ENCODE measurements around the gene ANGPTL4. TPM values are rescaled to one million over a fixed set of nuclear protein-coding genes. Genes with fewer than 3 reads are reported as not detected.
A peak's percentile ranks its signal among the peaks of the same experiment; 100 is the strongest.

The ANGPTL4 gene
- total RNA-seq, 1 donor from 2014 or later, result 82.0 TPM

DNA sequence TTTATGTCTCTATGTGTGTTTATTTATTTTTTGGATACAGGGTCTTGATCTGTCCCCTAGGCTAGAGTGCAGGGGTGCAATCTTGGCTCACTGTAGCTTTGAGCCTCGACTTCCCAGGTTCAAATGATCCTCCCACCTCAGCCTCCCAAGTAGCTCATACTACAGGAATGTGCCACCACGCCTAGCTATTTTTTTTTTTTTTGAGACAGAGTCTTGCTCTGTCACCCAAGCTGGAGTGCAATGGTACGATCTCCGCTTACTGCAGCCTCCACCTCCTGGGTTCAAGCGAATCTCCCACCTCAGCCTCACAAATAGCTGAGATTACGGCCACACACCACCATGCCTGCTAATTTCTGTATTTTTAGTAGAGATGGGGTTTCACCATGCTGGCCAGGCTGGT lies 5.0 kb upstream of the ANGPTL4 start:
- TF ChIP-seq, protein P1, sequence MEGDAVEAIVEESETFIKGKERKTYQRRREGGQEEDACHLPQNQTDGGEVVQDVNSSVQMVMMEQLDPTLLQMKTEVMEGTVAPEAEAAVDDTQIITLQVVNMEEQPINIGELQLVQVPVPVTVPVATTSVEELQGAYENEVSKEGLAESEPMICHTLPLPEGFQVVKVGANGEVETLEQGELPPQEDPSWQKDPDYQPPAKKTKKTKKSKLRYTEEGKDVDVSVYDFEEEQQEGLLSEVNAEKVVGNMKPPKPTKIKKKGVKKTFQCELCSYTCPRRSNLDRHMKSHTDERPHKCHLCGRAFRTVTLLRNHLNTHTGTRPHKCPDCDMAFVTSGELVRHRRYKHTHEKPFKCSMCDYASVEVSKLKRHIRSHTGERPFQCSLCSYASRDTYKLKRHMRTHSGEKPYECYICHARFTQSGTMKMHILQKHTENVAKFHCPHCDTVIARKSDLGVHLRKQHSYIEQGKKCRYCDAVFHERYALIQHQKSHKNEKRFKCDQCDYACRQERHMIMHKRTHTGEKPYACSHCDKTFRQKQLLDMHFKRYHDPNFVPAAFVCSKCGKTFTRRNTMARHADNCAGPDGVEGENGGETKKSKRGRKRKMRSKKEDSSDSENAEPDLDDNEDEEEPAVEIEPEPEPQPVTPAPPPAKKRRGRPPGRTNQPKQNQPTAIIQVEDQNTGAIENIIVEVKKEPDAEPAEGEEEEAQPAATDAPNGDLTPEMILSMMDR (conservative IDR thresholded peaks at IDR 0.05; ENCODE audit: low read depth, low read length), result no peak
- DNase-seq (ENCODE audit: low read depth), result no peak
- no peak overlapping the region for H3K4me3 ChIP-seq (ENCODE audit: low read depth, low read length)

GRCh38 chr19:8360196-8360595 lies 3.8 kb upstream of the ANGPTL4 start:
- TF ChIP-seq, protein P1 (conservative IDR thresholded peaks at IDR 0.05; ENCODE audit: low read depth, low read length), result no peak
- no peak overlapping the region for H3K4me3 ChIP-seq (ENCODE audit: low read depth, low read length)
- DNase-seq (ENCODE audit: low read depth), result no peak

DNA sequence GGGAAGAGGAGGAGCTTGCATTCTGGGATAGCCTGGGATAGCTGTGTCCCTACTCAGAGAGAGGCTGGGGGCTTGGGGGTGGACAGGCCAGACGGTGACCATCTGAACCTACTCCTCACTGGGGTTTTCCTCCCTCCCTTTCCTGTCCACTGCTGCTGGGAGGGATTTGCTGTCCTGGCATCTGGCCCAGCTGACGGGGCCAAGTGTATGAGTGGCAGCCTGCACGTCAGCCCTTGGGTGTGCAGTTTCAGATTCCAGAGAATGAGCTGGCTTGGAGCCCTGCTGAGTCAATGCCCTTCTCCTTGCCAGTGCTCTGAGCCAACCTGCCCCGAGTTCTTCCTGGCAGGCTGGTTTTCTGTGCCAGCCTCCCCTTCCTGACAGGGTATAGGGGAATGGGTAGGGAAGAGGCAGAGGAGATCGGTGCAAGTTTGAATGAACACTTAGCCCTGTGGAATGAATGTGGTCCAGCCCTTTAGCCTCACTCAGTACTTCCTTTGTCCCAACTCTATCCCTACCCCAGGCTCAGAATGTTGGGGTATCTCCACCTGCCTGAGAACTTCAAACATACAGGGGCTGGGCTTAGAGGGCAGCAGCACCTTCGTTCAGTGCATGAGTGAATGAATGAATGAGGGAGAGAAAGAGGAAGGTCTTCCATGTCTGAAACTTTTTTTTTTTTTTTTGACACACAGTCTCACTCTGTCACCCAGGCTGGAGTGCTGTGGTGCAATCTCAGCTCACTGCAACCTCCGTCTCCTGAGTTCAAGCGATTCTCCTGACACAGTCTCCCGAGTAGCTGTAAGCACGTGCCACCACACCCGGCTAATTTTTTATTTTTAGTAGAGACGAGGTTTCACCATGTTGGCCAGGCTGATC lies 1.8 kb upstream of the ANGPTL4 start:
- TF ChIP-seq, protein P1 (conservative IDR thresholded peaks at IDR 0.05; ENCODE audit: low read depth, low read length), result no peak
- DNase-seq (ENCODE audit: low read depth), result peak; percentile 95
- H3K4me3 ChIP-seq (ENCODE audit: low read depth, low read length), result peak overlapping the region; percentile 12

DNA sequence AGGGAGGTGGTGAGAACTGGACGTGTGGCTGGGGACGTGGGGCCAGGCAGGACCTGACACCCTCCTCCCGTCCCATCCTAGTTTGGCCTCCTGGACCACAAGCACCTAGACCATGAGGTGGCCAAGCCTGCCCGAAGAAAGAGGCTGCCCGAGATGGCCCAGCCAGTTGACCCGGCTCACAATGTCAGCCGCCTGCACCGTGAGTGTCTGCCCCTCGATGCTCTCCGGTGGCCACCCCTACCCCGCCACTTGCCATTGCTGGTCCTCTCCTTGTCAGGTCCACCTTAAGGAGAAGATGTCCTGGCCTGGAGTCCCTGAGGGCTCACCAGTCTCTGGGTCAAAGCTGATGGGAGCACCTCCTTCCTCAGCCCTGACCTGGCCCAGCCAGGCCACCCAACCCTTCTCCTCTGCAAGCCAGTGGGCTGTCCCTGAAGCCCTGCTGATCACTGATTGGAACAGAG lies 2.2 kb downstream of the ANGPTL4 start:
- TF ChIP-seq, protein P1 (conservative IDR thresholded peaks at IDR 0.05; ENCODE audit: low read depth, low read length), result no peak
- peak overlapping the region; percentile 77 for H3K4me3 ChIP-seq (ENCODE audit: low read depth, low read length)
- no peak for DNase-seq (ENCODE audit: low read depth)

- DNase-seq (ENCODE audit: low read depth), result no peak
- TF ChIP-seq, protein P1 (conservative IDR thresholded peaks at IDR 0.05; ENCODE audit: low read depth, low read length), result no peak
- H3K4me3 ChIP-seq (ENCODE audit: low read depth, low read length), result peak overlapping the region; percentile 34
Observed at GRCh38 chr19:8366961-8367326, 3.0 kb downstream of the ANGPTL4 start.

- TF ChIP-seq, protein P1 (conservative IDR thresholded peaks at IDR 0.05; ENCODE audit: low read depth, low read length), result no peak
- peak overlapping the region; percentile 34 for H3K4me3 ChIP-seq (ENCODE audit: low read depth, low read length)
- DNase-seq (ENCODE audit: low read depth), result no peak
Observed at GRCh38 chr19:8367327-8368001, 3.5 kb downstream of the ANGPTL4 start.
